Measurements from ENCODE around the gene CPLX1.
A peak's percentile ranks its signal among the peaks of the same experiment; 100 is the strongest.
"Not testable (repeated sequence)": the region's sequence is repeated elsewhere in the genome, so short reads cannot be mapped to it uniquely, and the experiment has no call there.

The CPLX1 gene

DNA sequence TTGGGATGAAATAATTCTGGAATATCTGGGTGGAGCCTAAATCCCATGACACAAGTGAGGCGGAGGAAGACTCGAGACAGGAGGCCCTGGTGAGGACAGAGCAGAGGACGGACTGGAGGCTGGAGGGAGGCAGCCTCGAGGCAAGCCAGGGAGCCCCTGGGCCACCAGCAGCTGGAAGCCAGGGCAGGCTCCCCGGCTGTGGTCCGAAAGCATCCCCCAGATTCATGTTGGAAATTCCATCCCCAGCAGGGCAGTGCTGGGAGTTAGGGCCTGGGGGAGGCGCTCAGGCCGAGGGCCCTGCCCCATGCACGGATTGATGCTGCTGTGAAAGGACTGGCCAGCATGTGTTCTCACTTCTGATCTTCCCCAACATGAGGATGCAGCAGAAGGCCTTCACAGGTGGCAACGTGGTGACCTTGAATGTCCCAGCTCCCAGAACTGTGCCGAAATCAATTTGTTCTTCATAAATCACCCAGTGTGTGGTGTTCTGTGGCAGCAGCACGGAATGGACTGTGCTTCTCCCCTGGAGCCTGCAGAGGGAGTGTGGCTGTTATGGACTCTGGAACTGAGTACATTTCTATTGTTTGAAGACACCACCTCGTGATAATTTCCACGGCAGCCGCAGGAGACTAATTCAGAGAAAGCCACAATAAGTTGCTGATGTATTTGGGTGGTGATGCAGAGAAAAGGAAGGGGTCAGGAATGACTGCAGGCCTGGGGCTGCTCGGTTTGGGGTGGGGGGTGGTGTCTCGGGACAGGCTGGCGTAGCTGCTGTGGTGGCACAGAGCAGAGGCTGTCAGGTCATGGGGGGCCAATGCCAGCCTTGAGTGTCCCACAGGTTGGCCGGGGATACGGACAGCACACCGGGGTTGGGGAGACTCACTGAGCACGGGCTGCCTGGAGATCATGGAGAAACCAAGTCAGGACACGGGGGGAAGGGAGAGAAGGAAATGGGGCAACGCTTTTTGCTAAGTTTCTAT, 63.4 kb downstream of the CPLX1 start:
- TF ChIP-seq CTCF (conservative IDR thresholded peaks at IDR 0.05) = peak; percentile 55
- H3K27ac ChIP-seq = 0 out of 2 replicates have a peak overlapping the region, but pooled peaks have one; percentile 2

DNA sequence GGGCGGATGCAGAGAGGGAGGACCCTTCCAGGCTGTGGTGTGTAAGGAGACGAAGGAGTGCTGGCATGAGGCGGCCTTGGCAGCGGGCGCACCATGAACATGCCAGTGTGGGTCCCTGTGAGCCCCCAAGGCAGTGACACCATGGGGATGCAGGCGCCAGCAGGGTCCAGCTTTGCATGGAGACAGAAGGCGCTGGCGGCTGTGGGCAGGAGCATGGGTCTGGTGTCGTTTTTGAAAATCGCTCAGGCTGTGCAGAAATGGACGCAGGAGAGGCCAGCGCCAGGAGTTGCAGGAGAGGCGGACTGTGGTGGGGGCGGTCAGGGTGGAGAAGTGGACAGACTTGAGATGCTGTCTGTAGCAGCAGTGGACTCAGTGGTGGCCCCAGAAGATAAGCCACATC, 64.2 kb downstream of the CPLX1 start:
- TF ChIP-seq CTCF (conservative IDR thresholded peaks at IDR 0.05) = no peak

DNA sequence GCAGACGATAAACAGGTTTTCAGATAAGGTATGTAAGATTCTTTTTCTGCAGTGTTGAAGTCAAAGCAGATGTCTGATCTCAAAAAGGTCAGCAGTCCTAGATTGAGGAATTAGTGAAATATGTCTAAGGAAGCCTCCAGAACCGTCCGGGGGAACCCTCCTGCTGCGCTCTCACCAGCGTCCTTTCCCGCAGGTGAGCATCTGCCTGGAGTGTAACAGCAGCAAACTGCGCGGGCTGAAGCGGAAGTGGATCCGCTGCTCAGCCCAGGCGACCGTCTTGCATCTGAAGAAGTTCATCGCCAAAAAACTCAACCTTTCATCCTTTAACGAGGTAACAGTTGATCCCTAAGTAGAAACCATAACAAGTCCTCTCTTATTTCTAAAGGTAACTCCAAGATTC, 64.8 kb downstream of the CPLX1 start:
- H3K27ac ChIP-seq = no peak overlapping the region
- TF ChIP-seq CTCF (conservative IDR thresholded peaks at IDR 0.05) = no peak

More for the DNA sequence above, 64.2 kb downstream of the CPLX1 start:
- H3K27ac ChIP-seq = no peak overlapping the region

DNA sequence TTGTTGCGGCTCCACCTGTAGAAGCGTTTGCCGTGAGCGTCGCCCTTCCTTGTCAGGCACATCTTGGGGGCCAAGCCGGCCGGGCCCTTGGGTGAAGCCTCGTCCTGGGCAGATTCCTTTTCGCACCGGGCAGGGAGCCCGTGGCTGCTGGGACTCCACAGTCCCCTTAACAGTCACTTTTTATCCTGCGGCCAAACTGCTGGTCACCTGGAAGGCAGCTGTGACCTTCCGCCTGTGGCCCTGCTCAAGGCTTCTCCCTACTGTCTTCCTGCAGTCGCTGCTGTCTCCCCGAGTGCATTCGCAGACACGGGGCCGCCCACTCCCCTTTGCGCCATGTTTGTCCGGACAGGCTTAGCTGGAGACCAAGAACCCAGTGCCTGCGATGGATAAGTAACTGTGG, 65.3 kb downstream of the CPLX1 start:
- no peak overlapping the region for H3K27ac ChIP-seq
- no peak for TF ChIP-seq CTCF (conservative IDR thresholded peaks at IDR 0.05)

DNA sequence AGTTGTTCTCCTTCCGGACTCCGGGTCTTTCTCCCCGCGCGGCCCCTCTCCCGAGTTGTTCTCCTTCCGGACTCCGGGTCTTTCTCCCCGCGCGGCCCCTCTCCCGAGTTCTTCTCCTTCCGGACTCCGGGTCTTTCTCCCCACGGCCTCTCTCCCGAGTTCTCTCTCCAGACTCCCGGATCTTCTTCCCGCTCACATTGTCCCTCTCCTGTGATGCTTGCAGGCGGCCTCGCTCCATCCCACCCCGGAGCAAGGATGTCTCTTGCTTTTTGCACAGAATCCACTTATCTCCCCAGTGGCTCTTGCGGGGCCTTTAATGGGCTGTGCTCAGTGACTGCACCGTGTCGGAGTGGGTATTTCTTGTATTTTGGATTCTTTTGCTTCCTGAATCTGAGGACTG, 66.1 kb downstream of the CPLX1 start:
- H3K27ac ChIP-seq = not testable (repeated sequence)

DNA sequence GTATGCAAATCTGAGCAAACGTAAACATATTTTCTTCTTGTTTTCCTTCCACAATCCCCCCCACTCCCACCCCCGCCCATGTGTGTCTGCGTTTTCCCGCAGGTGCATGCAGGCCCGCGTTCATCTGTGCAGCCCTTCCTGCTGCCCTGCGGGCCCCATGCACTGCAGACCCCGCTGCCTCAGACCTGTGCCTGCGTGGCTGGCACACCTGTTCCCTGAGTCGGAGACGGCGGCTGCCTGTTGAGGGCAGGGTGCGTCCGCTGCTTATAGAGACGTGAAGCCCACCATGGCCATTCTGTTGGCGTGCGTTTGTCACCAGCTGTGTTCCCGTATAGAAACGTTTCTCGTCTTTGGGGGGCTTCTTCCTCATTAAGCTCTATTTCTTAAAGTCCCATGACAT, 68.8 kb downstream of the CPLX1 start:
- H3K27ac ChIP-seq = no peak overlapping the region
- TF ChIP-seq CTCF (conservative IDR thresholded peaks at IDR 0.05) = no peak

DNA sequence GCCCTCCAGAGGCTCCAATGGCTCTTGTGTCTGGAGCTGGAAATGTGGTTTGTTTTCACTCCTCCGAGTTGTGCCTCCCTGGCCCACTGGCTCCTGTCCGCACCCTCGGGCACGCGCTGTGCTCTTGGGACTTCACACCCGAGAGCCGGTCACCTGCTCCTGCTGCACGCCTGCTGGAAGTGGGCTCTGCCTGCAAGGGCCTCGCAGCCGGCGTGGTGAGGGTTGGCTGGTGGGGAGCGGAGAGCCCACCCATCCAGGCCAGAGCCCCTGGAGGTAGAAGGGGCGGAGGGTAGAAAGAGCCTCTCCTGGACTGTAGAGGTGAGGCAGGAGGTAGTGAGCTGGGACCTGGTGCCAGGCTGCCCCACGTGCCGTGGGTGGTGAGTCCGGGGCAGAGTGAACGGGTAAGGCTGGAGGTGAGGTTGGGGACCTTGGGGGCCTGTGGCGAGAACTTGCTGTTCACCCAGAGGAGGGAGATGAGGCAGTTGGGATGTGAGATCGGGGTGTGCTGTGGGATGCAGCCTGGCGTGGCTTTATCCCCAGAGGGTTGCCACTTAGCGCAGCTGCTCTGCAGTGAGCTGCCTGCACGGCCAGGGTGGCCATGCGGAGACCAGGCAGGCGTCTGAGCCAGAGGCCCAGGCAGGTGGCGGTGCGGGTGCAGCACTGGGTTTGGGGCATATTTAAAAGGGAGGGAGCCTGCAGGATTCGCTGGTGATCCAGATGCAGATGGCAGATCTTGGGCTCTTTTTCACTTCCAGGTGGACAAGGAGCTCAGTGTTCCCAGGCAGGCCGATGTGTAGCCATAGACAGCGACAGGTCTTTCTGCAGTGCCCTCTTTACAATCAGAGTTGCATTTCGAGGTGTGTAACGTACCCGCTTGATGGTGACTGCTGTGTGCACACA, 71.5 kb downstream of the CPLX1 start:
- TF ChIP-seq CTCF (conservative IDR thresholded peaks at IDR 0.05) = no peak
- H3K27ac ChIP-seq = no peak overlapping the region

GRCh38 chr4:753186-753585, 72.7 kb downstream of the CPLX1 start:
- H3K27ac ChIP-seq = not testable (repeated sequence)

All from VCaP (cell line).